ENCODE measurements around the gene TMEM63C. TPM values are rescaled to one million over a fixed set of nuclear protein-coding genes. Genes with fewer than 3 reads are reported as not detected.
"Not testable (repeated sequence)": the region's sequence is repeated elsewhere in the genome, so short reads cannot be mapped to it uniquely, and the experiment has no call there.

Gene TMEM63C
- total RNA-seq, 1 experiment from 2014 or later: not detected

- DNase-seq (ENCODE audit: low read depth): no peak
These were observed 27.2 kb upstream of the TMEM63C start for GRCh38 chr14:77154421-77154820.

- DNase-seq (ENCODE audit: low read depth): no peak
These were observed 26.5 kb upstream of the TMEM63C start for GRCh38 chr14:77155083-77155482.

GRCh38 chr14:77157740-77158139 is 23.9 kb upstream of the TMEM63C start:
- no peak for DNase-seq (ENCODE audit: low read depth)

- DNase-seq (ENCODE audit: low read depth): peak; percentile 73
These were observed 23.3 kb upstream of the TMEM63C start for GRCh38 chr14:77158175-77158881.

GRCh38 chr14:77158882-77159255 is 22.7 kb upstream of the TMEM63C start:
- no peak for DNase-seq (ENCODE audit: low read depth)

GRCh38 chr14:77161011-77161410 is 20.6 kb upstream of the TMEM63C start:
- no peak for DNase-seq (ENCODE audit: low read depth)

- DNase-seq (ENCODE audit: low read depth): no peak
These were observed 11.6 kb upstream of the TMEM63C start for GRCh38 chr14:77170045-77170444.

- no peak for DNase-seq (ENCODE audit: low read depth)
These were observed 8.7 kb upstream of the TMEM63C start for GRCh38 chr14:77172916-77173315.

GRCh38 chr14:77173911-77174617 is 7.5 kb upstream of the TMEM63C start:
- not testable (repeated sequence) for DNase-seq (ENCODE audit: low read depth)

GRCh38 chr14:77175843-77176242 is 5.8 kb upstream of the TMEM63C start:
- no peak for DNase-seq (ENCODE audit: low read depth)

GRCh38 chr14:77177702-77178101 is 3.9 kb upstream of the TMEM63C start:
- no peak for DNase-seq (ENCODE audit: low read depth)

- no peak for DNase-seq (ENCODE audit: low read depth)
These were observed 2.9 kb upstream of the TMEM63C start for GRCh38 chr14:77178656-77179055.

GRCh38 chr14:77180726-77181602 is 634 bp upstream of the TMEM63C start:
- no peak for DNase-seq (ENCODE audit: low read depth)

- DNase-seq (ENCODE audit: low read depth): no peak
These were observed 2.3 kb downstream of the TMEM63C start for GRCh38 chr14:77183896-77184295.

- DNase-seq (ENCODE audit: low read depth): no peak
These were observed 2.9 kb downstream of the TMEM63C start for GRCh38 chr14:77184396-77185092.

- DNase-seq (ENCODE audit: low read depth): no peak
These were observed 3.5 kb downstream of the TMEM63C start for GRCh38 chr14:77185093-77185465.

- DNase-seq (ENCODE audit: low read depth): peak; percentile 73
These were observed 5.5 kb downstream of the TMEM63C start for GRCh38 chr14:77186911-77187648.

- no peak for DNase-seq (ENCODE audit: low read depth)
These were observed 6.0 kb downstream of the TMEM63C start for GRCh38 chr14:77187649-77188012.

GRCh38 chr14:77189479-77189878 is 7.9 kb downstream of the TMEM63C start:
- no peak for DNase-seq (ENCODE audit: low read depth)

- DNase-seq (ENCODE audit: low read depth): no peak
These were observed 9.4 kb downstream of the TMEM63C start for GRCh38 chr14:77190977-77191376.

GRCh38 chr14:77194706-77195105 is 13.1 kb downstream of the TMEM63C start:
- DNase-seq (ENCODE audit: low read depth): no peak
